Parathyroid adenoma (tissue), 2 donors: ENCODE data around the gene FSTL5.

Experiments used
- H2AFZ ChIP-seq: fragments of 300-600 bp; sonication (generic); one replicate; pipeline ENCODE4 v1.7.0; 2017; ENCODE audit warnings: antibody characterized with exemption, mild to moderate bottlenecking
- H3K27ac ChIP-seq: fragments of 300-600 bp; sonication (generic); one replicate; pipeline ENCODE4 v1.7.0; 2017
- H3K27me3 ChIP-seq: fragments of 300-600 bp; sonication (generic); one replicate; pipeline ENCODE4 v1.7.0; 2017; ENCODE audit warnings: low read length; ENCODE audit not compliant: control insufficient read depth, insufficient read depth
- H3K36me3 ChIP-seq: fragments of 300-600 bp; sonication (generic); one replicate; pipeline ENCODE4 v1.7.0; 2017; ENCODE audit warnings: low read length; ENCODE audit not compliant: control insufficient read depth, insufficient read depth
- H3K4me1 ChIP-seq: fragments of 300-600 bp; sonication (generic); one replicate; pipeline ENCODE4 v1.7.0; 2017; ENCODE audit warnings: control low read depth
- H3K4me2 ChIP-seq: fragments of 300-600 bp; sonication (generic); one replicate; pipeline ENCODE4 v1.7.0; 2017; ENCODE audit warnings: low read length
- H3K4me3 ChIP-seq: fragments of 300-600 bp; sonication (generic); one replicate; pipeline ENCODE4 v1.7.0; 2017; ENCODE audit warnings: low read depth, low read length
- H3K79me2 ChIP-seq: fragments of 300-600 bp; sonication (generic); one replicate; pipeline ENCODE4 v1.7.0; 2017; ENCODE audit warnings: control low read depth
- H3K9ac ChIP-seq: fragments of 300-600 bp; sonication (generic); one replicate; pipeline ENCODE4 v1.7.0; 2017; ENCODE audit warnings: mild to moderate bottlenecking
- H3K9me3 ChIP-seq: fragments of 300-600 bp; sonication (generic); one replicate; pipeline ENCODE4 v1.7.0; 2017; ENCODE audit warnings: low read length; ENCODE audit not compliant: control insufficient read depth
- CTCF ChIP-seq: fragments of 300-600 bp; sonication (generic); IDR thresholded peaks from one replicate; pipeline ENCODE4 v1.7.0; 2017; ENCODE audit warnings: antibody characterized with exemption, mild to moderate bottlenecking
- donor health status: primary hyperparathyroidism.

FSTL5 gene

GRCh38 chr4:161926033-161926828 is 237.6 kb downstream of the FSTL5 start:
- no peak overlapping the region for H2AFZ ChIP-seq
- H3K27me3 ChIP-seq, result no peaks in the 10 kb centered on the region
- H3K36me3 ChIP-seq, result no peaks in the 10 kb centered on the region
- TF ChIP-seq CTCF, result no peak
- H3K4me1 ChIP-seq, result no peaks in the 10 kb centered on the region
- no peak overlapping the region for H3K9ac ChIP-seq
- H3K9me3 ChIP-seq, result no peaks in the 10 kb centered on the region
- H3K4me2 ChIP-seq, result no peak overlapping the region
- H3K79me2 ChIP-seq, result no peaks in the 10 kb centered on the region
- no peak overlapping the region for H3K27ac ChIP-seq
- H3K4me3 ChIP-seq, result no peak overlapping the region

GRCh38 chr4:161920304-161921052 is 243.3 kb downstream of the FSTL5 start:
- Histone ChIP-seq H3K9me3 (no peaks in the 10 kb centered on the region), H3K27me3 (no peaks in the 10 kb centered on the region), H3K27ac (no peak overlapping the region), H3K4me3 (no peak overlapping the region), H3K4me2 (no peak overlapping the region), H3K79me2 (no peaks in the 10 kb centered on the region), H3K36me3 (no peaks in the 10 kb centered on the region), H2AFZ (no peak overlapping the region), H3K4me1 (no peaks in the 10 kb centered on the region), H3K9ac (no peak overlapping the region)
- no peak for TF ChIP-seq CTCF

GRCh38 chr4:161919442-161920220 is 244.2 kb downstream of the FSTL5 start:
- no peaks in the 10 kb centered on the region for H3K79me2 ChIP-seq
- H3K27me3 ChIP-seq, result no peaks in the 10 kb centered on the region
- H3K4me3 ChIP-seq, result no peak overlapping the region
- H3K4me1 ChIP-seq, result no peaks in the 10 kb centered on the region
- no peak overlapping the region for H3K27ac ChIP-seq
- H2AFZ ChIP-seq, result no peak overlapping the region
- H3K9ac ChIP-seq, result no peak overlapping the region
- TF ChIP-seq CTCF, result no peak
- H3K9me3 ChIP-seq, result no peaks in the 10 kb centered on the region
- H3K36me3 ChIP-seq, result no peaks in the 10 kb centered on the region
- H3K4me2 ChIP-seq, result no peak overlapping the region

DNA sequence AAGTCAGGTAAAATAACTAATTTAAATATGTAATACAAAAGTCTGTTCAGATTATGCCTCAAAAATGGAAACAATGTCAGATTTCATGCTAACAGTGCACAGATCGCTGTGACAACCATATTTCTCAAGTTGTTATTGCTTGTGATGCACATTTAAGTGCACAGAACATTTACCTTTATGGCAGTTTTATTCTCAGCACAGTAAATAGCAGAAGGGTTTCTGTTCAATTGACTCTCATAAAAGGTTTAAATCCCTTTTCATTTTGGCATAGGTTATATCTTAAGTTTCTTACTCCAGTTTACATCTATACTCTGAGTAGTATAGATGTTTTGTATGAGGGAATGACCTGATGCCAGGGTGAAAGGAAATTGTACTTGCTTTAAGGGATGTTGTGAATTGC is 247.8 kb downstream of the FSTL5 start:
- H3K4me3 ChIP-seq, result no peak overlapping the region
- TF ChIP-seq CTCF, result no peak

More for the DNA sequence above, 247.8 kb downstream of the FSTL5 start:
- no peaks in the 10 kb centered on the region for H3K79me2 ChIP-seq
- H3K9ac ChIP-seq, result no peak overlapping the region
- H3K9me3 ChIP-seq, result no peaks in the 10 kb centered on the region
- H2AFZ ChIP-seq, result no peak overlapping the region
- H3K4me2 ChIP-seq, result no peak overlapping the region
- H3K4me1 ChIP-seq, result no peaks in the 10 kb centered on the region
- H3K27ac ChIP-seq, result no peak overlapping the region
- H3K36me3 ChIP-seq, result no peaks in the 10 kb centered on the region
- no peaks in the 10 kb centered on the region for H3K27me3 ChIP-seq
